Activated CD8-positive, alpha-beta memory T cell treated with anti-CD3 and anti-CD28 coated beads for 1 hour (primary cell): ENCODE data around the gene DUSP23.

ENCODE experiments used
- DNase-seq, 2 donors: peaks; one replicate each; pipeline ENCODE4 v3.0.0-alpha.2; 2020; ENCODE audit warnings: low read depth in 1 of 2; ENCODE audit errors: extremely low read depth in 1 of 2

The DUSP23 gene

DNA sequence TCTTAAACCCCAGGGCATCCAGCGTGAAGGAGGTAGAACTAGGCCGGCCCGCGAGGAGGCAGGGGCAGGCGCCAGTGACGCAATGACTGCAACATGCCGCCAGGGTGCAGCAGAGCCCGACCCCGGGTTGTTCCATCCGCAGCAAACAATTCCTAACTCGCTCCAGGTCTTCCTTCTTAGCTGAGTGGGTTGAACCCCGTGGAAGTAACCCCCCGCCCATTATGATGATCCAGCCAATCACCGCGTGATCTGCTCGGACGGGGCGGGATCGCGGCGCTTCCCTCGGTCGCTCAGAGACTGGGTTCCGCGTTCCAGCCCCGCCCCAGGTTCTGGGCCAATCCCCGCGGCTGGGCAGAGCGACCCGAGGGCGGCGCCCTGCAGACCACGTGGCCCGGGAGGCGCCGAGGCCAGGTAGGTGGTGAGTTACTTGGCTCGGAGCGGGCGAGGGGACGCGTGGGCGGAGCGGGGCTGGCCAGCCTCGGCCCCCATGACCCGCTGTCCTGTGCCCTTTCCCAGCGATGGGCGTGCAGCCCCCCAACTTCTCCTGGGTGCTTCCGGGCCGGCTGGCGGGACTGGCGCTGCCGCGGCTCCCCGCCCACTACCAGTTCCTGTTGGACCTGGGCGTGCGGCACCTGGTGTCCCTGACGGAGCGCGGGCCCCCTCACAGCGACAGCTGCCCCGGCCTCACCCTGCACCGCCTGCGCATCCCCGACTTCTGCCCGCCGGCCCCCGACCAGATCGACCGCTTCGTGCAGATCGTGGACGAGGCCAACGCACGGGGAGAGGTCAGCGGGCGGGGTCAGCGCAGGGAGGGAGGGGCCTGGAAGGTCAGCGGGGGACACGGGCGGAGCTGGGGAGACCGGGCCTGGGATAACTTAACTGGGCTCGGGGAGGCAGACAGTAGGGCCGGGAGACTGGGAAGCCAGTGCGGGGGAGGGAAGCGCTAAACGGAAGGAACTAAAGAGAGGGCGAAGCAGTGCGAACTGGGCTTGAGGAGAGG is at the start of gene DUSP23:
Gene DUSP23, plus strand, starts transcription at position 380 of the 1,000 bp plus-strand sequence. Its CDS starts 139 bp downstream, at position 519.
- peak; percentile 89 to 90 for DNase-seq

DNA sequence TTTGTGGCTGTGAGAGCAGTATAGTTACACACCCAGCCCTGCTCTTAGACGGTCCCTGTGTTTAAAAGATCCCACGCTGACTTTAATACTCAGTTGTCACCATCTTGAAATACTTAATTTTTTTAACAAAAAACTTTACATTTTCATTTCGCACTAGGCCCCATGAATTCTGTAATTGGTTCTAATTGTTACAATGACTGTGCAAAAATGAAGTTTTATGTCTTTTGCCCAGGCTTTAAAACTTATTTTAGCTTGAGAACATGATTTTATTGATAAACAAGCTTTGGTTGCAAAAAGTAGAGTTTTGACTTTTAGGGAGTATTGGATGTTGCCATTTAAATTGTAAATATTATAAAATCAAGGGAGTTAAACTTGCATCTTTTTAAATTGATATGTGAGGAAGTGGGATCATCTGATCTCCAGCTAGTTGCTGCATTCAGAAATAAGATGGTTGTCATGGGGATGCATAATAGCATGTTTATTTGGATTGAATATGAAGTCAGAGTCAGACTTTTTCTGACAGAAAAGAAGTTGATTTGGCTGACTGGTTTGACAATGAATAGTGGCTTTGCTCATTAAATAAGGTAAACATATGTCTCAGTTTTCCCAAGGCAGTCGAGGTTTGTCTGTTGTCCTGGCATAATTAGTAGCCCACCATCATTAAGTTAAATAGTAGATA is 43.4 kb upstream of the DUSP23 start:
- DNase-seq: no peak

GRCh38 chr1:159743651-159744410 is 36.9 kb upstream of the DUSP23 start:
- DNase-seq: no peak

GRCh38 chr1:159746666-159747065 is 34.1 kb upstream of the DUSP23 start:
- no peak for DNase-seq

GRCh38 chr1:159748370-159748769 is 32.4 kb upstream of the DUSP23 start:
- no peak for DNase-seq

DNA sequence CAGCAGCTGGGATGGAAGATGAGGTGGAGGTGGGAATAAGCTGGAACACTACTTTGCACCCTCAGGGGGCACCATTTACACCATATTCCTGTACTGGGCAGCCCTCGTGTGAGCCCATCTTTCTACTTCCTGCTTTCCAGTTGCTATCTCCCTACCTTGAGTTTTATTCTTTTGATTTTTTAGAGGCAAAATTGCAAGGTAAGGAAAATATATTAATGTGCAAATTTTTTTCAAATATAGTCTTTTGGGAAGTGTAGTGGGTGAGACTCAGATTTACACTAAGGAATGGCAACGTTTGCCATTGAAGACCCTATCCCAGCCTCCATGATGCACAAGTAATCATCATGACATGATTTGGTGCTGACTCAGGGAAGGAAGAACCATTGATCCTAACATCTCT is 31.1 kb upstream of the DUSP23 start:
- DNase-seq: no peak

GRCh38 chr1:159750621-159751020 is 30.1 kb upstream of the DUSP23 start:
- DNase-seq: no peak

DNA sequence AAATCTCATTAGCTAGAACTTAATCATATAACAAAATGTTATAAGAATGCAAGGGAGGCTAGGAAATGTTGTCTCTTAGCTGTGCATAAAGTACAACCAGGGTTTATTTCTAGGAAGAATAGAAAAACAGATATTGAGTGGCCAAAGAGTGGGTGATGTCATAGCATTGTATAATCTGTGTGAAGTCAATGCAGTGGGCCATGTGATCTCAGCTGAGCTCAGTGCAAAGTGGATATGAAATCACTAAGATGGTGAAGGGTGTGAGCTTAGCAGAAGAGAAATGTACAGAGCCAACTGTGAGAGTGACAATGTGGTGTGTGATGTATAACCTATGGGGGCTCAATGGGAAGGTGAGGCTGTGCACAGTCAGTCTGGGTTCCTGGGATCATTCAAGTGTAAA is 29.7 kb upstream of the DUSP23 start:
- DNase-seq: no peak

GRCh38 chr1:159752135-159752580 is 28.6 kb upstream of the DUSP23 start:
- DNase-seq: no peak

DNA sequence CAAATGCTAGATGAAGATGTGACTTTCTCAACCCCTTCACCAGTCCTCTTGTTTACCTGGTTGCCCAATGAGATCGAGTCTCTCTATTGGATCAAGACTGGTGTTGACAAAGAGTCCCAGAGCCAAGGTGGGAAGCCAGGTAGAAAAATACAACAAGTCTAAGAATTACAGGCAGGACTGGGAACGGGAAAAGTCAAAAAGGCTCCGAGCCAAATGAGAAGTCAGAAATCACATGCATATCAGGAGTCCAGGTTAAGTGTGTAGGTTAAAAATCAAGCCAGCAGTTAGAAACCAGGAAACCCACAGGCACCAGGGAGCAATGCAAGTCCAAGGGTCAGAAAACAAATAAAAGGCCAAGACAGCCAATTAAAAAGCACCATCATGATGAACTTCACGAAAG is 27.4 kb upstream of the DUSP23 start:
- no peak for DNase-seq

DNA sequence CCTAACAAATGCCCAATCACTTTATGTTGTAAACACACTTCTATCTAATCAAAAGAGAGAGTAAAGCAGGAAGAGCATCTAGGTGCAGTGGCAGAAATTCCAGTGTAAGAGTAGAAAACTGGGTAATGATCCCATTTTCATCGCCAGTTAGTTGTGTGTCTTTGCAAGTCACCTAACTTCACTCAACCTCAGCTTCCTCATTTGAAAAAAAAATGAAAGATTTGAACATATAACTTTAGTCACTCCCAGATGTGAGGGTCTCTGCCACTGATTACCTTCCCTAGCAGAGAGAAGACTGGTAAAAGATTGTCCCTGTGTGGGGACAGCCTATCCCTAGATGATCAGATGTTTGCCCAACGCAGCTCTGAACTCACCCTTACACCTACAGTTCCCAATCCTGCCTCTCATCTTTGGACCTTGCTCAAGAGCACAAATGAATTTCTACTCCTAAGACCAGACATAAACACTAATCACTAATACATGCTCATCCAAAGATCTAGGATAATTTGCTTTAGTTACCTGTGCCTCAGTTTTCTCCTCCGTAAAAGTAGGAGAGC is 25.2 kb upstream of the DUSP23 start:
- DNase-seq: no peak

DNA sequence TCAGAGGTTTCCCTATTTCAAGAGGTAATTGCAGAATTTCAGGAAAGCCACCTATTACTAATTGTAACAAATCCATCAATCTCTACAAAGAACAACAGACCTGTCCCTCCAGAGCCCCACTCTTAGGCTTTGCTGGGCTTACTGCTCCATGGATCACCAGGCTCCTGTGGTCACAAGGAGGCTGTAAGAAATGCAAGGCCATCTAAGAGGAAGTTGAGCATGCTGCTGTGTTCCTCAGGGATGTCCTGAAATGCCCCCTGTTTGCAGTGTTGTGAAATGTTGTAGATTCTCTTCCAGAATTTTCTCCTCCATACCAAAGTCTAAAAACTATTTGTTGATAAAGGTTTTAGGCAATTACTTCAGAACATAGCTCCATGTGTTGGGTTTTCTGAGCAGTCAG is 24.4 kb upstream of the DUSP23 start:
- DNase-seq: no peak

DNA sequence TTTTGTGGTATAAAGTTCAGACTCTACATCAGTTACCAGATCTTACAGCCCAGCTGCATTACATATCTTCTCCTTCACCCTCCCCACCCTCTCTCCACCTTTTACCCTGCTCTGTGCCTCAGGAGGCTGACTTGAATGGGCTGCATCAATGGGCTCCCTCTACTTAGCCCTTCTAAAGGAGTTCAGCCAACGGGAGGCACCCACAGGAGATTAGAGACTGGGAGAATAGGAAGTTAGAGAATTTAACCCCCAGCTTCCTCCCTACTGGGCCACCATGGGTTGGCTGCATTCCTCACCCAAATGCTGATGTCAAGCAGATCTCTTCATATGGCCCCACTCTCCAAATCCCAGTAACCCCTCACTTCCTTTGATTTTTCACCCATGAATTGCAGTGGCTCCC is 17.1 kb upstream of the DUSP23 start:
- DNase-seq: no peak

DNA sequence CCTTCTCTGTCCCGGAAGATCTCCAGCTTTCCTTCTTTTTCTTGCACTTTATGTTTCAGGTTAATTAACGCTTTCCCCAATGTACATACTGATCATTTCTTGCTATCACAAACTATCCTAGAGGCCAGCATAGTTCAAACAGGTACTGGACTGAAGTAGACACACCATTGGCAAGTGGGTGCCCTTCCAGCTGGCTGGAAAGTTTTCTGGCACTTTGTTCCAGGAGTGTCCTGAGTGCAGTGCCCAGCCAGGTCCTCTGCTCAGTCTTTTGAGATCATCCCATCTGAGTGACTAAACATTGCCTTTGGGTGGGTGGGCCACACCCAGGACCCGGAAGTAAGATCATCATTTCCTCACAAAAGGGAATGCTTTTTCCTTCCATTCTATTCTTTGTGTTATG is 15.0 kb upstream of the DUSP23 start:
- no peak for DNase-seq

GRCh38 chr1:159771127-159771895 is 9.5 kb upstream of the DUSP23 start:
- DNase-seq: no peak

DNA sequence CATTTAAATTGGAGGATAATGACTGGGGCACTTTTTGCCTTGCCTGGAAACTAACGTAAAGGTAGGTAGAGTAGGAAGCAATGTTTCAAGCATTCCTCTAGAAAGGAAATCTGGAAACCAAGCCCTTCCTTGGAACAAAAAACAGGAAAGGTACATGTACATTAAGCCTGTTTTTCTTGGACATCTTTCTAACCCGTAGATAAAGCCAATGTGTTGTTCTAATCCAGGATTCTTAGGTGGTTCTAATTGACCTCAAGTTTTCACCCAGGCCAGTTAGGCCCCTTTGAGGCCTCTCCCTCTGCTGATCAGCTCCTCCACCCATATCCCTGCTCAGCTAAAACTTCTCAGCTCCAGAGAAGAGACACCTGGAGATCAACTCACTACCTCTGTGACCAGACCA is 6.3 kb upstream of the DUSP23 start:
- no peak for DNase-seq

GRCh38 chr1:159775716-159776115 is 5.0 kb upstream of the DUSP23 start:
- DNase-seq: no peak

DNA sequence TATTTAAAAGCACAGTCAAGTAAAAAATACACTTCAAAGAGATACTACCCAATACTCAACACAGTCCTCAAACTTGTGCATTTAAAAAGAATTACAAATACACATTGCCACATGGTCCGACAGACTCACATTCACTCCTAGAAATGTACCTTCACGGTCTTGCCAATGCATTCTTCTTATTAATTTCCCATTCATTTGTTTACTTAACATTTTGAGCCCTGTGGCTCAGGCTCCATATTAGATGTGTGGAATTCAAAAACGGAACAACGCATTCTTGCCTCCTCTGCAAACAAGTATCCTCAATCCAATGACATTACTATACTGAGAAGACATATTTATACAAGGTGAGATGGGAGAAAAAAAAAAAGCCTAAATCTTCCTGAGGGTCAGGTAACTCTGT is 2.5 kb upstream of the DUSP23 start:
- DNase-seq: no peak

DNA sequence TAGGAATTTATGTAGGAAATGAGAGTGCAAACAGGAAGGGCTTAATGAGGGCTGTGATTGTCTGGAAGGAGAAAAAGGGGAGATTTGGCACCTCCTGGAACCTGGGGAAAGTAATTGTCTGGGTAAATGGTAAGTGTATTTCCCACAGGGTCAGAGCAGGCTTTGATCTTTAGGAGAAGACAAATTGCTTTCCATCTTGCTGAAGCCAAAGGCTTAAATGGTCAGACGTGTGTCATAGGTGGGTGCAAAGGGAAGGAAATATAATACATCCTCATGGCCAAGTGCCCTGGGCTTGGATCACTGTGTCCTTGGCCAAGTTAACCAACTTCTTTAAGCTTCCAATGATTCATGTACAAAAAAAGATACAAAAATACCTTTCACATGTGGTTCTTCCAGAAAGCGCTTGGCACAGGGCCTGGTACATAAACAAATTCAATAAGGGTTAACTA is 1.3 kb upstream of the DUSP23 start:
- no peak for DNase-seq

DNA sequence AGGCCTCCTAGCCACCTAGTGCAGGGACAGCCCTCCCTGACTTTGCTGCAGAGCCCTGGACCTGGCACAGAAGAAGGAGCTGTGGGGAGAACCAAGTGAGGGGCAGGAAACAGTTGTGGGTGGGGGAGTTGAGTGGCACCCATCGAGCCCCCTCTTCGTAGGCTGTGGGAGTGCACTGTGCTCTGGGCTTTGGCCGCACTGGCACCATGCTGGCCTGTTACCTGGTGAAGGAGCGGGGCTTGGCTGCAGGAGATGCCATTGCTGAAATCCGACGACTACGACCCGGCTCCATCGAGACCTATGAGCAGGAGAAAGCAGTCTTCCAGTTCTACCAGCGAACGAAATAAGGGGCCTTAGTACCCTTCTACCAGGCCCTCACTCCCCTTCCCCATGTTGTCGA is 1.2 kb downstream of the DUSP23 start:
- DNase-seq: no peak
